Smooth muscle cell (in vitro differentiated cells): ENCODE results near the gene KCNN3. TPM values are rescaled to one million over a fixed set of nuclear protein-coding genes. Genes with fewer than 3 reads are reported as not detected.

Source experiments
- DNase-seq: peaks from one replicate; lab custom pipeline; 2025; ENCODE audit not compliant: unreplicated experiment; lab: John Stamatoyannopoulos, UW
- H2AFZ ChIP-seq: fragments of 200-600 bp; sonication (generic); 2 replicates; pipeline ENCODE4 v1.6.0; 2016; ENCODE audit warnings: antibody characterized with exemption, low read depth, mild to moderate bottlenecking
- H3F3A ChIP-seq: fragments of 200-600 bp; sonication (generic); 2 replicates; pipeline ENCODE4 v1.6.0; 2017; ENCODE audit warnings: antibody characterized with exemption, low read depth
- H3K27ac ChIP-seq: fragments of 200-600 bp; sonication (generic); 2 replicates; pipeline ENCODE4 v1.5.1; 2016; ENCODE audit warnings: low read depth, mild to moderate bottlenecking
- H3K27me3 ChIP-seq: fragments of 200-600 bp; sonication (generic); 2 replicates; pipeline ENCODE4 v1.6.1; 2016; ENCODE audit warnings: low read depth, mild to moderate bottlenecking
- H3K36me3 ChIP-seq: fragments of 200-600 bp; sonication (generic); 2 replicates; pipeline ENCODE4 v1.5.1; 2016; ENCODE audit warnings: low read depth
- H3K4me1 ChIP-seq: fragments of 200-600 bp; sonication (generic); 2 replicates; pipeline ENCODE4 v1.5.1; 2016; ENCODE audit warnings: low read depth
- H3K4me2 ChIP-seq: fragments of 200-600 bp; sonication (generic); 2 replicates; pipeline ENCODE4 v1.6.0; 2016; ENCODE audit warnings: mild to moderate bottlenecking
- H3K4me3 ChIP-seq: fragments of 200-600 bp; sonication (generic); 2 replicates; pipeline ENCODE4 v1.5.1; 2016; ENCODE audit warnings: mild to moderate bottlenecking
- H3K79me2 ChIP-seq: fragments of 200-600 bp; sonication (generic); 2 replicates; pipeline ENCODE4 v1.6.0; 2016; ENCODE audit warnings: low read depth, mild to moderate bottlenecking
- H3K9ac ChIP-seq: fragments of 200-600 bp; sonication (generic); 2 replicates; pipeline ENCODE4 v1.6.0; 2016; ENCODE audit warnings: low read depth
- H3K9me3 ChIP-seq: fragments of 200-600 bp; sonication (generic); replicated peaks from 2 replicates; pipeline ENCODE4 v1.5.1; 2016; ENCODE audit warnings: low read depth
- H4K20me1 ChIP-seq: fragments of 200-600 bp; sonication (generic); 2 replicates; pipeline ENCODE4 v1.6.0; 2016; ENCODE audit warnings: low read depth
- CTCF ChIP-seq: fragments of 200-600 bp; sonication (generic); IDR thresholded peaks from 2 replicates; pipeline ENCODE4 v1.5.1; 2017; ENCODE audit warnings: borderline replicate concordance, mild to moderate bottlenecking, antibody characterized with exemption; ENCODE audit not compliant: insufficient read depth, poor library complexity, severe bottlenecking
- WGBS: methylation state at CpG from one replicate; pipeline ENCODE4 v1.1.7; 2016; ENCODE audit warnings: low lambda C conversion rate; 5-methylcytosine and 5-hydroxymethylcytosine counted together
- polyA plus RNA-seq: library from polyadenylated mRNA; unstranded; fragments of >200 nt; fragmentation: Nextera tagmentation; extraction: Ambion mirVana; gene quantifications from 2 replicates; pipeline ENCODE4 v1.2.1, GENCODE V29; 2016
- total RNA-seq: library from RNA; depleted of rRNA; stranded (reverse); fragments of >200 nt; gene quantifications from 2 replicates; pipeline ENCODE4 v1.2.3, GENCODE V29; 2014

Gene KCNN3
- total and polyA plus RNA-seq, 2 experiments from 2014 or later = 0.18 to 0.77 TPM

GRCh38 chr1:154769193-154769895 is 100.7 kb downstream of the KCNN3 start:
- 93% methylated on average over 5 of the region's 5 CpGs for whole genome bisulfite sequencing

GRCh38 chr1:154768456-154769125 is 101.5 kb downstream of the KCNN3 start:
- Histone ChIP-seq H3K9me3 (no peaks in the 10 kb centered on the region), H2AFZ (no peak overlapping the region), H3K4me1 (no peaks in the 10 kb centered on the region), H3K27ac (no peak overlapping the region), H3K79me2 (no peaks in the 10 kb centered on the region), H3K9ac (no peak overlapping the region), H3K4me2 (no peak overlapping the region), H3K36me3 (no peaks in the 10 kb centered on the region), H3K27me3 (peaks cover 23% of the 10 kb centered on the region), H3K4me3 (no peak overlapping the region), H3F3A (no peaks in the 10 kb centered on the region), H4K20me1 (no peaks in the 10 kb centered on the region)
- no peak for DNase-seq
- TF ChIP-seq CTCF = no peak
- WGBS = 77% methylated on average over 8 of the region's 8 CpGs

More at GRCh38 chr1:154769193-154769895, 100.7 kb downstream of the KCNN3 start:
- Histone ChIP-seq H3K4me3 (no peak overlapping the region), H3F3A (no peaks in the 10 kb centered on the region), H3K9ac (no peak overlapping the region), H4K20me1 (no peaks in the 10 kb centered on the region), H3K79me2 (no peaks in the 10 kb centered on the region), H3K27ac (no peak overlapping the region), H3K9me3 (no peaks in the 10 kb centered on the region), H3K4me2 (no peak overlapping the region), H3K36me3 (no peaks in the 10 kb centered on the region), H2AFZ (no peak overlapping the region), H3K4me1 (no peaks in the 10 kb centered on the region), H3K27me3 (peaks cover 16% of the 10 kb centered on the region)
- DNase-seq = no peak
- TF ChIP-seq CTCF = no peak

- Histone ChIP-seq H3K4me1 (no peaks in the 10 kb centered on the region), H3K27ac (no peak overlapping the region), H3K4me3 (no peak overlapping the region), H3K4me2 (no peak overlapping the region), H3K27me3 (peaks cover 29% of the 10 kb centered on the region), H3K9me3 (no peaks in the 10 kb centered on the region), H3K36me3 (no peaks in the 10 kb centered on the region), H3F3A (no peaks in the 10 kb centered on the region), H4K20me1 (no peaks in the 10 kb centered on the region), H2AFZ (no peak overlapping the region), H3K79me2 (no peaks in the 10 kb centered on the region), H3K9ac (peak overlapping the region; percentile 30)
- WGBS = 92% methylated on average over 9 of the region's 9 CpGs
- no peak for TF ChIP-seq CTCF
- no peak for DNase-seq
Observed at GRCh38 chr1:154767315-154768240, 102.5 kb downstream of the KCNN3 start.
